Keratinocyte (primary cell): ENCODE results near the gene STON2.

Experiments
- EZH2 ChIP-seq: IDR thresholded peaks from one replicate; pipeline ENCODE4 v1.6.1; 2012; ENCODE audit warnings: inconsistent platforms, mild to moderate bottlenecking, low read length, moderate library complexity
- TF ChIP-seq, protein P1 (sequence below), 3 experiments: IDR thresholded peaks in 1 of 3; conservative IDR thresholded peaks in 1 of 3; optimal IDR thresholded peaks in 1 of 3; 2 replicates in 2 of 3; 3 replicates in 1 of 3; pipeline versions ENCODE3 to v1.5.1; 2011; ENCODE audit warnings: low read length in 3 of 3, mild to moderate bottlenecking in 3 of 3, moderate library complexity in 2 of 3, control low read depth in 1 of 3, inconsistent platforms in 1 of 3; ENCODE audit not compliant: insufficient read depth in 2 of 3; ENCODE audit errors: extremely low read depth in 1 of 3

DNA sequence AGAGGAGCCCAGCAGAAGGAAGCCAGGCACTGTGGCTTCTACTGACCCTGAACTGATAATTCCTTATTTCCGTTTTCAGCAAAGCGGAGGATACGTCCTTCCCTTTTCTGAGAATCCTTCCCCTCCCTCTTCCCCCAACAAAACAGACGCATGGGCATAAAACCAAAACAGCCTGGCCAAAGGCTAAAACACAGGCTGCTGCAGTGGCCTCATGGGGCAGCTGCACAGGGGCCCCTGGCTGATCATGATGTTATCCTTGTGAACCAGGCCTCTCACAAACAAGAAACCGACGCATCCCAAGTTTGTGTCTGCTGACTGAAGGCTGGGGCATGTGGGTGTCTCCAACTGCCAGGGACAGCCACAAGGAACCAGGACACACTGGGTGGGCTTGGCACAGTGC, 23.4 kb upstream of the STON2 start:
- TF ChIP-seq, protein P1, sequence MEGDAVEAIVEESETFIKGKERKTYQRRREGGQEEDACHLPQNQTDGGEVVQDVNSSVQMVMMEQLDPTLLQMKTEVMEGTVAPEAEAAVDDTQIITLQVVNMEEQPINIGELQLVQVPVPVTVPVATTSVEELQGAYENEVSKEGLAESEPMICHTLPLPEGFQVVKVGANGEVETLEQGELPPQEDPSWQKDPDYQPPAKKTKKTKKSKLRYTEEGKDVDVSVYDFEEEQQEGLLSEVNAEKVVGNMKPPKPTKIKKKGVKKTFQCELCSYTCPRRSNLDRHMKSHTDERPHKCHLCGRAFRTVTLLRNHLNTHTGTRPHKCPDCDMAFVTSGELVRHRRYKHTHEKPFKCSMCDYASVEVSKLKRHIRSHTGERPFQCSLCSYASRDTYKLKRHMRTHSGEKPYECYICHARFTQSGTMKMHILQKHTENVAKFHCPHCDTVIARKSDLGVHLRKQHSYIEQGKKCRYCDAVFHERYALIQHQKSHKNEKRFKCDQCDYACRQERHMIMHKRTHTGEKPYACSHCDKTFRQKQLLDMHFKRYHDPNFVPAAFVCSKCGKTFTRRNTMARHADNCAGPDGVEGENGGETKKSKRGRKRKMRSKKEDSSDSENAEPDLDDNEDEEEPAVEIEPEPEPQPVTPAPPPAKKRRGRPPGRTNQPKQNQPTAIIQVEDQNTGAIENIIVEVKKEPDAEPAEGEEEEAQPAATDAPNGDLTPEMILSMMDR (optimal IDR thresholded peaks at IDR 0.05 in 1 of 3, IDR thresholded peaks at IDR 0.05 in 1 of 3, conservative IDR thresholded peaks at IDR 0.05 in 1 of 3; ENCODE audit: extremely low read depth in 1 of 3, insufficient read depth in 2 of 3, low read length in 3 of 3): no peak
- no peak for TF ChIP-seq EZH2
